NT2/D1 (cell line): ENCODE results near the gene CCDC15.

ENCODE experiments used
- SUZ12 ChIP-seq: IDR thresholded peaks from 2 replicates; pipeline ENCODE4 v1.6.1; 2011; ENCODE audit not compliant: insufficient read length, insufficient read depth; ENCODE audit errors: extremely low read depth
- YY1 ChIP-seq: IDR thresholded peaks from 2 replicates; pipeline ENCODE4 v1.6.1; 2011; ENCODE audit not compliant: insufficient read length, insufficient read depth
- ZNF274 ChIP-seq: IDR thresholded peaks from 2 replicates; pipeline ENCODE4 v1.6.1; 2011; ENCODE audit warnings: mild to moderate bottlenecking, low read depth, low read length

DNA sequence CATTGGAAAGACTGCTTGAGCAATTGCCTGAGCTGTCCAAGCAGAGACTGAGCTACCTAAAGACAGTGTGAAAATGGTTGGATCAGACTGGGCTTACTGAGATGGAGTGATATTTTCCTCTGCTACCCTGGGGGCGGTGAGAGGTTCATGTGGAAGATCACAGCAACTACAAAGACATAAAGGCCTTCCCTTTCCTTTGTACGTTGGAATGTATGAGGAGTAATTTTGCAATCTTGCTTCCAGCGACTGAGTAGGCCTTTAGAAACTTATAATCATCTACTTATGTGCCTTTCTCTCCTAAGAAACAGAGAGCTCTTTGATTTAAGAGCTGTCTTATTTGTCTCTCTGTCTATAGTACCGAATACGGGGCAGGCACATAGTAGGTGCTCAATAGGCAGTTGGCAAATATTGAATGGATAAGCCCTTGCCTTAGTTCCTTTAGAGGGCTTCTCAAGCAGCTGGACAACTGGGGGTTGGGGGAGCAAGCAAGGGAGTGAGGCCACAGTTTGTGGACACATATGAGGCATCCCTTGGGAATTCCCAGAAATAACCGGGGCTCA lies 15.7 kb upstream of the CCDC15 start:
- TF ChIP-seq YY1 (no peak), ZNF274 (no peak), SUZ12 (no peak)
